SK-N-SH (cell line): ENCODE data around the gene ARMC9. TPM values are rescaled to one million over a fixed set of nuclear protein-coding genes. Genes with fewer than 3 reads are reported as not detected.

Experiments
- CTCF ChIA-PET: fragments of 300-600, 350-600 bp; formaldehyde crosslinking; extraction: SDS; loops from one replicate; lab custom pipeline; 2021; lab: Yijun Ruan, JAX
- POLR2A ChIA-PET: fragments of 350-600 bp; sonication (Branson Sonifier 250); formaldehyde crosslinking; extraction: SDS; loops from one replicate; lab custom pipeline; 2020; ENCODE audit warnings: antibody characterized with exemption, inconsistent platforms; lab: Yijun Ruan, JAX
- DNase-seq: peaks from one replicate; pipeline ENCODE4 v3.0.0; 2012
- H2AFZ ChIP-seq: fragments of 200-600 bp; sonication (generic); 2 replicates; pipeline ENCODE4 v1.8.1; 2016; ENCODE audit warnings: antibody characterized with exemption, mild to moderate bottlenecking, low read depth
- H3F3A ChIP-seq: fragments of 200-600 bp; sonication (generic); replicated peaks from 2 replicates; pipeline ENCODE3; 2016; ENCODE audit warnings: antibody characterized with exemption, mild to moderate bottlenecking; ENCODE audit not compliant: insufficient read depth
- H3K27ac ChIP-seq, 2 experiments: fragments of 200-500 bp in 1 of 2; fragments of 200-600 bp in 1 of 2; sonication (Bioruptor generic) in 1 of 2; sonication (generic), shearing (Covaris generic) in 1 of 2; 2 replicates each; pipeline versions ENCODE4 v1.5.1 to v1.6.1; 2014 to 2016; ENCODE audit warnings: low read depth in 2 of 2, inconsistent platforms in 1 of 2, low read length in 1 of 2, mild to moderate bottlenecking in 1 of 2, mixed read lengths in 1 of 2
- H3K27me3 ChIP-seq: fragments of 200-600 bp; sonication (generic), shearing (Covaris generic); 2 replicates; pipeline ENCODE4 v1.6.1; 2016; ENCODE audit warnings: mixed run types; ENCODE audit not compliant: insufficient read depth
- H3K36me3 ChIP-seq, 2 experiments: fragments of 200-500 bp in 1 of 2; fragments of 200-600 bp in 1 of 2; sonication (Bioruptor generic) in 1 of 2; sonication (generic) in 1 of 2; replicated peaks in 1 of 2; 2 replicates each; pipeline versions ENCODE3 to v1.5.1; 2014 to 2016; ENCODE audit warnings: low read length in 1 of 2, mild to moderate bottlenecking in 1 of 2; ENCODE audit not compliant: insufficient read depth in 2 of 2, control insufficient read depth in 1 of 2
- H3K4me1 ChIP-seq, 2 experiments: fragments of 200-500 bp in 1 of 2; fragments of 200-600 bp in 1 of 2; sonication (Bioruptor generic) in 1 of 2; sonication (generic), shearing (Covaris generic) in 1 of 2; 2 replicates each; pipeline versions ENCODE4 v1.5.1 to v1.6.1; 2014 to 2016; ENCODE audit warnings: low read depth in 1 of 2, low read length in 1 of 2, mixed run types in 1 of 2; ENCODE audit not compliant: insufficient read depth in 2 of 2, control insufficient read depth in 1 of 2
- H3K4me2 ChIP-seq: fragments of 200-600 bp; sonication (generic), shearing (Covaris generic); 2 replicates; pipeline ENCODE4 v1.6.1; 2017; ENCODE audit warnings: mixed run types
- H3K4me3 ChIP-seq, 2 experiments: fragments of 200-500 bp in 1 of 2; fragments of 200-600 bp in 1 of 2; sonication (Bioruptor generic) in 1 of 2; sonication (generic), shearing (Covaris generic) in 1 of 2; 2 replicates each; pipeline versions ENCODE4 v1.5.1 to v1.8.1; 2014 to 2016; ENCODE audit warnings: low read depth in 2 of 2, inconsistent platforms in 1 of 2, low read length in 1 of 2, mild to moderate bottlenecking in 1 of 2, mixed read lengths in 1 of 2, moderate library complexity in 1 of 2
- H3K79me2 ChIP-seq: fragments of 200-600 bp; sonication (generic); 2 replicates; pipeline ENCODE4 v1.8.1; 2017; ENCODE audit warnings: mild to moderate bottlenecking; ENCODE audit not compliant: insufficient read depth
- H3K9ac ChIP-seq: fragments of 200-600 bp; sonication (generic); 2 replicates; pipeline ENCODE4 v1.6.1; 2017; ENCODE audit warnings: mixed run types
- H3K9me2 ChIP-seq: fragments of 200-600 bp; sonication (generic); 2 replicates; pipeline ENCODE4 v1.6.1; 2017; ENCODE audit warnings: mixed run types
- H3K9me3 ChIP-seq: fragments of 200-600 bp; sonication (generic); 2 replicates; pipeline ENCODE4 v1.6.1; 2017; ENCODE audit warnings: mixed run types, mild to moderate bottlenecking, moderate library complexity
- H4K20me1 ChIP-seq: fragments of 200-600 bp; sonication (generic); 2 replicates; pipeline ENCODE4 v1.6.1; 2017; ENCODE audit warnings: mild to moderate bottlenecking, mixed run types; ENCODE audit not compliant: insufficient read depth
- CHD2 ChIP-seq: fragments of 150-350 bp; IDR thresholded peaks from 2 replicates; pipeline ENCODE4 v1.6.1; 2018; ENCODE audit warnings: low read length; ENCODE audit not compliant: partially characterized antibody
- ELF1 ChIP-seq: IDR thresholded peaks from 2 replicates; pipeline ENCODE4 v1.4.0; 2012
- EP300 ChIP-seq, 2 experiments: IDR thresholded peaks; 2 replicates each; pipeline versions ENCODE4 v1.4.0 to v1.6.1; 2012; ENCODE audit warnings: borderline replicate concordance in 1 of 2, low read depth in 1 of 2, low read length in 1 of 2
- FOXJ3 ChIP-seq: sonication (generic); formaldehyde crosslinking; IDR thresholded peaks from 2 replicates; pipeline ENCODE4 v1.5.1; 2020; ENCODE audit warnings: mild to moderate bottlenecking, missing genetic modification reagents
- FOXM1 ChIP-seq: IDR thresholded peaks from 2 replicates; pipeline ENCODE4 v1.4.0; 2012; ENCODE audit warnings: low read depth, mild to moderate bottlenecking
- GATA2 ChIP-seq: sonication (generic); formaldehyde crosslinking; IDR thresholded peaks from 2 replicates; pipeline ENCODE4 v1.5.0; 2020; ENCODE audit warnings: mild to moderate bottlenecking, missing genetic modification reagents
- JUND ChIP-seq: IDR thresholded peaks from 2 replicates; pipeline ENCODE4 v1.4.0; 2012
- MXI1 ChIP-seq: IDR thresholded peaks from 2 replicates; pipeline ENCODE4 v1.6.1; 2012; ENCODE audit warnings: mild to moderate bottlenecking, low read depth, low read length, improper control_type of control experiment
- NFIC ChIP-seq: IDR thresholded peaks from 2 replicates; pipeline ENCODE4 v1.4.0; 2012; ENCODE audit warnings: borderline replicate concordance
- PBX3 ChIP-seq: IDR thresholded peaks from 2 replicates; pipeline ENCODE4; 2012
- RAD21 ChIP-seq: IDR thresholded peaks from 2 replicates; pipeline ENCODE4 v1.6.1; 2012; ENCODE audit warnings: mild to moderate bottlenecking, low read length
- RCOR1 ChIP-seq: fragments of 150-350 bp; IDR thresholded peaks from 2 replicates; pipeline ENCODE4 v1.6.1; 2017; ENCODE audit warnings: antibody characterized with exemption, low read length
- TCF12 ChIP-seq: IDR thresholded peaks from 2 replicates; pipeline ENCODE4 v1.4.0; 2012
- WGBS: methylation state at CpG from one replicate; pipeline ENCODE4 v1.1.6; 2017; ENCODE audit warnings: low lambda C conversion rate; 5-methylcytosine and 5-hydroxymethylcytosine counted together
- polyA plus RNA-seq, 3 experiments: library from polyadenylated mRNA; depleted of rRNA; stranded (reverse); fragments of >200 nt; gene quantifications; 2 replicates each; pipeline ENCODE4 v1.2.3, GENCODE V29; 2012
- TF ChIP-seq, protein P1 (sequence below): fragments of 200-600 bp; sonication (generic); IDR thresholded peaks from 2 replicates; pipeline ENCODE4 v1.6.1; 2017; ENCODE audit warnings: antibody characterized with exemption, mild to moderate bottlenecking, moderate library complexity

The ARMC9 gene
- polyA plus RNA-seq, 1 of the 3 experiments (the other 2 are of a cell fraction): 25.3 TPM

DNA sequence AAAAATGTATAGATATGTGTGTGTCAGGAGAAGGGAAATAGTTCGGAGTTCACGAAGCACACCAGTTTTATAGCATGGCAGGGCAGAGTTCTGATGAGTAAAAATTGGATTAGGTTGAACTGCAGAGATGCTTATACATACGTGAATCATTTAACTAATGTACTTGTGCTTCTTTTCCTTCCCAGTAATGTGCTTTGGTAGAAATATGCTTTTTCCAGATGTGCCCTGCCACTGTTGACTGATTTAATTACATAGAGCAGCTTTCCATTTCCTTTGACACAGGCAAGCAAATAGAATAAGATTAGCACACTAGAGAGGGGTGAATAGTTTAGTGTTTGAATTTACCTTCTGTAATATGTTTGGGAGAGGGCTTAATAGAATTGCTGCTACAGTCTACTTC lies 28.9 kb upstream of the ARMC9 start:
- H3K9me3 ChIP-seq: no peaks in the 10 kb centered on the region
- H3K79me2 ChIP-seq: no peaks in the 10 kb centered on the region
- peak overlapping the region; percentile 82 to 96 for H3K27ac ChIP-seq
- peak; percentile 56 for DNase-seq
- H4K20me1 ChIP-seq: no peaks in the 10 kb centered on the region
- no peaks in the 10 kb centered on the region for H3K27me3 ChIP-seq
- no peak overlapping the region for H3K9ac ChIP-seq
- peaks cover 12% of the 10 kb centered on the region for H3F3A ChIP-seq
- H3K4me1 ChIP-seq: peaks cover 12 to 16% of the 10 kb centered on the region in 2 experiments
- CTCF ChIA-PET: interaction anchor here (0.9 to 1.6 kb wide), 6 partner anchors 11 to 65 kb away, joined by 3 to 8 read pairs (median 4); no protein-coding TSS in a partner anchor
- WGBS: 51% methylated on average over 3 of the region's 3 CpGs
- H3K9me2 ChIP-seq: no peaks in the 10 kb centered on the region
- no peak overlapping the region for H2AFZ ChIP-seq
- peaks cover 45 to 47% of the 10 kb centered on the region in 2 experiments for H3K36me3 ChIP-seq
- peak; percentile 17 for TF ChIP-seq RAD21
- TF ChIP-seq GATA2: peak; percentile 7; the same call in 1 of the 2 replicates
- 0 out of 2 replicates have a peak, but pooled peaks have one; percentile 17 for TF ChIP-seq FOXJ3 (CRISPR knock-in tag)
- peak; percentile 92; the same call in 1 of the 2 replicates for TF ChIP-seq RCOR1
- TF ChIP-seq MXI1: peak; percentile 69; the same call in 1 of the 2 replicates
- TF ChIP-seq TCF12: no peak
- TF ChIP-seq CHD2: peak; percentile 37
- TF ChIP-seq, protein P1, sequence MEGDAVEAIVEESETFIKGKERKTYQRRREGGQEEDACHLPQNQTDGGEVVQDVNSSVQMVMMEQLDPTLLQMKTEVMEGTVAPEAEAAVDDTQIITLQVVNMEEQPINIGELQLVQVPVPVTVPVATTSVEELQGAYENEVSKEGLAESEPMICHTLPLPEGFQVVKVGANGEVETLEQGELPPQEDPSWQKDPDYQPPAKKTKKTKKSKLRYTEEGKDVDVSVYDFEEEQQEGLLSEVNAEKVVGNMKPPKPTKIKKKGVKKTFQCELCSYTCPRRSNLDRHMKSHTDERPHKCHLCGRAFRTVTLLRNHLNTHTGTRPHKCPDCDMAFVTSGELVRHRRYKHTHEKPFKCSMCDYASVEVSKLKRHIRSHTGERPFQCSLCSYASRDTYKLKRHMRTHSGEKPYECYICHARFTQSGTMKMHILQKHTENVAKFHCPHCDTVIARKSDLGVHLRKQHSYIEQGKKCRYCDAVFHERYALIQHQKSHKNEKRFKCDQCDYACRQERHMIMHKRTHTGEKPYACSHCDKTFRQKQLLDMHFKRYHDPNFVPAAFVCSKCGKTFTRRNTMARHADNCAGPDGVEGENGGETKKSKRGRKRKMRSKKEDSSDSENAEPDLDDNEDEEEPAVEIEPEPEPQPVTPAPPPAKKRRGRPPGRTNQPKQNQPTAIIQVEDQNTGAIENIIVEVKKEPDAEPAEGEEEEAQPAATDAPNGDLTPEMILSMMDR: no peak
- no peak for TF ChIP-seq JUND
- no peak for TF ChIP-seq NFIC
- no peak for TF ChIP-seq FOXM1
- no peak for TF ChIP-seq ELF1
- peak in 1 of 2 experiments; percentile 86; a peak in 2 of 4 replicates for TF ChIP-seq EP300 (IDR thresholded peaks at IDR 0.05; ENCODE audit: borderline replicate concordance in 1 of 2, low read depth in 1 of 2, low read length in 1 of 2)
- TF ChIP-seq, all 33 proteins: peak for 7
- Histone ChIP-seq H3K4me3 (no peak overlapping the region), H3K4me2 (no peak overlapping the region)
- POLR2A ChIA-PET: no interaction called here

DNA sequence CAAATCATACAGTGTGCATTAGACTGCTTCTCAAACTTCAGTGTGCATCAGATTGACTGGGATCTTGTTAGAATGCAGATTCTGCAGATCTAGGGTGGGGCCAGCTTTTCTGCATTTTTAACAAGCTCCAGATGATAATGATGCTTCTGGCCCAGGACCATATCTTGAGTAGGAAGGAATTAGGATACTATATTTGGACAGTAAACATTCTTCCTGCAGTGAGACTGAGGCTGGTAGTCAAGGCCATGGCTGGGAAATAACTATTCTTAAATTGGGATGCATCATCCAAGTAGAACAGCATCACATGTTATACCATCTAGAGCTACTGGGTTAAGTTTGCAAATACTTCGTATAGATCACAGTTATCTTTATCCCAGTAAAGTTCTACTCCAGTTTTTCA lies 28.4 kb upstream of the ARMC9 start:
- Histone ChIP-seq H3K9me3 (no peaks in the 10 kb centered on the region), H3K27me3 (no peaks in the 10 kb centered on the region), H3K79me2 (no peaks in the 10 kb centered on the region), H3K36me3 (peaks cover 42 to 49% of the 10 kb centered on the region in 2 experiments), H3F3A (peaks cover 12% of the 10 kb centered on the region), H3K9me2 (no peaks in the 10 kb centered on the region), H2AFZ (no peak overlapping the region), H3K9ac (no peak overlapping the region), H3K4me3 (no peak overlapping the region), H3K4me2 (no peak overlapping the region), H3K27ac (peak overlapping the region; percentile 82 to 96), H4K20me1 (no peaks in the 10 kb centered on the region), H3K4me1 (peaks cover 12 to 17% of the 10 kb centered on the region in 2 experiments)
- CTCF ChIA-PET: interaction anchor here (0.9 to 1.8 kb wide), 4 partner anchors 14 to 46 kb away, joined by 3 to 11 read pairs (median 4); no protein-coding TSS in a partner anchor
- TF ChIP-seq TCF12: peak; percentile 65
- no peak for TF ChIP-seq PBX3
- POLR2A ChIA-PET: no interaction called here
- WGBS: 50% methylated on average over 1 of the region's 1 CpG
- DNase-seq: no peak
